Esophagus muscularis mucosa (tissue), 4 donors: ENCODE results near the gene ACTR8. TPM values are rescaled to one million over a fixed set of nuclear protein-coding genes. Genes with fewer than 3 reads are reported as not detected.

ENCODE experiments used
- DNase-seq: peaks from one replicate; pipeline ENCODE4 v3.0.0-alpha.2; 2017; ENCODE audit errors: extremely low spot score
- H3K27ac ChIP-seq, 4 donors: fragments of 200-600 bp; sonication (generic); replicated peaks in 1 of 4; 1 replicate in 3 of 4; 2 replicates in 1 of 4; pipeline ENCODE4 v1.5.1; 2016 to 2019; ENCODE audit warnings: mild to moderate bottlenecking in 1 of 4
- H3K27me3 ChIP-seq, 4 donors: fragments of 200-600 bp; sonication (generic); one replicate each; pipeline versions ENCODE4 v1.5.1 to v1.6.0; 2016 to 2019
- H3K36me3 ChIP-seq, 4 donors: fragments of 200-600 bp; sonication (generic); one replicate each; pipeline ENCODE4 v1.5.1; 2016 to 2019
- H3K4me1 ChIP-seq, 4 donors: fragments of 200-600 bp; sonication (generic); one replicate each; pipeline ENCODE4 v1.5.1; 2016 to 2019
- H3K4me3 ChIP-seq, 4 donors: fragments of 200-600 bp; sonication (generic); 1 replicate in 2 of 4; 2 replicates in 2 of 4; pipeline ENCODE4 v1.5.1; 2016 to 2019; ENCODE audit warnings: mild to moderate bottlenecking in 4 of 4, moderate library complexity in 1 of 4
- H3K9me3 ChIP-seq, 4 donors: fragments of 200-600 bp; sonication (generic); 1 replicate in 3 of 4; 2 replicates in 1 of 4; pipeline ENCODE4 v1.5.1; 2016 to 2019
- EP300 ChIP-seq: sonication (generic); formaldehyde crosslinking; IDR thresholded peaks from one replicate; pipeline ENCODE4 v1.6.1; 2017; ENCODE audit warnings: antibody characterized with exemption
- POLR2A ChIP-seq: fragments of 450-650 bp; IDR thresholded peaks from one replicate; pipeline ENCODE4 v1.6.1; 2017; ENCODE audit warnings: antibody characterized with exemption, moderate library complexity, mild to moderate bottlenecking, low read depth
- POLR2AphosphoS5 ChIP-seq, 2 donors: sonication (generic); formaldehyde crosslinking; IDR thresholded peaks; one replicate each; pipeline ENCODE4 v1.6.1; 2017; ENCODE audit warnings: antibody characterized with exemption in 2 of 2
- WGBS: methylation state at CpG from one replicate; pipeline ENCODE4 v1.1.5; 2018; 5-methylcytosine and 5-hydroxymethylcytosine counted together
- intact Hi-C: fragments of 100-400 bp; cut with DNase I; formaldehyde crosslinking; loops from one replicate; pipeline ENCODE4 v1.15.1; 2023
- total RNA-seq, 4 donors: library from RNA; depleted of rRNA; stranded (reverse); fragments of >200 nt; gene quantifications; one replicate each; pipeline versions ENCODE4 v1.1.0 to v1.2.1, GENCODE V29; 2016
- TF ChIP-seq, protein P1 (sequence below), 3 experiments: fragments of 200-600 bp in 2 of 3; fragments of 450-650 bp in 1 of 3; sonication (generic) in 2 of 3; IDR thresholded peaks; one replicate each; pipeline ENCODE4 v1.5.1; 2017 to 2019; ENCODE audit warnings: antibody characterized with exemption in 3 of 3, mild to moderate bottlenecking in 2 of 3, moderate library complexity in 1 of 3

Gene ACTR8
- total RNA-seq, 4 donors from 2014 or later, result 18.3 to 30.7 (median 21.9) TPM

DNA sequence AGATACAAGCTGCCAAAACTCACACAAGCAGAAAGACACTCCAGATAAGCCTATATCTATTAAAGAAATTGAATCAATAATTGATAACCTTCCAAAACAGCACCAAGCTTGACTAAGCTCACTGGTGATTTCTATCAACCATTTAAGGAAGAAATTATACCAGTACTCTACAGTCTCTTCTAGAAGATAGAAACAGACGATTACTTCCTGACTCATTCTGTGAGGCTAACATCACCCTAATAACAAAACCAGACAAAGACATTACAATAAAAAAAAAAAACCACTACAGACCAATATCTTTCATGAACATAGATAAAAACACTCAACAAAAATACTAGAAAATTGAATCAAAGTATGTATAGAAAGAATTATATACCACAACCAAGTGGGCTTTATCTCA, 55.9 kb downstream of the ACTR8 start:
- Histone ChIP-seq H3K36me3 (peaks cover 0 to 7% (median 0%) of the 10 kb centered on the region in 4 donors), H3K4me1 (no peaks in the 10 kb centered on the region), H3K9me3 (no peaks in the 10 kb centered on the region), H3K27ac (no peak overlapping the region), H3K4me3 (no peak overlapping the region), H3K27me3 (no peaks in the 10 kb centered on the region)
- 68% methylated on average over 1 of the region's 1 CpG for WGBS
- intact Hi-C loops, result no loop called here
- no peak for DNase-seq
- TF ChIP-seq, protein P1, sequence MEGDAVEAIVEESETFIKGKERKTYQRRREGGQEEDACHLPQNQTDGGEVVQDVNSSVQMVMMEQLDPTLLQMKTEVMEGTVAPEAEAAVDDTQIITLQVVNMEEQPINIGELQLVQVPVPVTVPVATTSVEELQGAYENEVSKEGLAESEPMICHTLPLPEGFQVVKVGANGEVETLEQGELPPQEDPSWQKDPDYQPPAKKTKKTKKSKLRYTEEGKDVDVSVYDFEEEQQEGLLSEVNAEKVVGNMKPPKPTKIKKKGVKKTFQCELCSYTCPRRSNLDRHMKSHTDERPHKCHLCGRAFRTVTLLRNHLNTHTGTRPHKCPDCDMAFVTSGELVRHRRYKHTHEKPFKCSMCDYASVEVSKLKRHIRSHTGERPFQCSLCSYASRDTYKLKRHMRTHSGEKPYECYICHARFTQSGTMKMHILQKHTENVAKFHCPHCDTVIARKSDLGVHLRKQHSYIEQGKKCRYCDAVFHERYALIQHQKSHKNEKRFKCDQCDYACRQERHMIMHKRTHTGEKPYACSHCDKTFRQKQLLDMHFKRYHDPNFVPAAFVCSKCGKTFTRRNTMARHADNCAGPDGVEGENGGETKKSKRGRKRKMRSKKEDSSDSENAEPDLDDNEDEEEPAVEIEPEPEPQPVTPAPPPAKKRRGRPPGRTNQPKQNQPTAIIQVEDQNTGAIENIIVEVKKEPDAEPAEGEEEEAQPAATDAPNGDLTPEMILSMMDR (IDR thresholded peaks at IDR 0.05), result no peak
- TF ChIP-seq POLR2A (no peak), POLR2AphosphoS5 (IDR thresholded peaks at IDR 0.05) (no peak), EP300 (no peak)

DNA sequence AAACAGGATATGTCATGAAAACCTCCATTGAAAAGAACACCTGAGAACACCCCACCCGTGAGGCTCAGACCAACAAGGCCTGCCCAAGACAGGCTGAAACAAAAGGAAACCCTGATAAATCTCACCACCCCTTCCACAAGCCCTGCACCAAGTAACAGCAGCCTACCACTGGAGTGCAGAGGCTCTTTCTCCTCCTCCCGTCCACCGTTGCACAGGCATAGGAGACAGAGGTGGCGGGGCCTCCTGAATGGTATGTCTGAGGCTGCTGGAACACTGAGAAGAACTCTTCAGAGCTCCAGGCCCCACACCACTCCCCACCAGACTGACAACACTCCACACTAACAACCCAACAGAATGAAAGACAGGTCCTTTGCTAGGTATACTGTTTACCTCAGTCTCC, 57.2 kb downstream of the ACTR8 start:
- Histone ChIP-seq H3K36me3 (peaks cover 0 to 13% (median 0%) of the 10 kb centered on the region in 4 donors), H3K9me3 (no peaks in the 10 kb centered on the region), H3K4me3 (no peak overlapping the region), H3K27ac (no peak overlapping the region), H3K27me3 (no peaks in the 10 kb centered on the region), H3K4me1 (no peaks in the 10 kb centered on the region)
- intact Hi-C loops, result no loop called here
- no peak for TF ChIP-seq EP300
- TF ChIP-seq, protein P1 (IDR thresholded peaks at IDR 0.05), result no peak
- DNase-seq, result no peak
- 88% methylated on average over 4 of the region's 4 CpGs for WGBS

DNA sequence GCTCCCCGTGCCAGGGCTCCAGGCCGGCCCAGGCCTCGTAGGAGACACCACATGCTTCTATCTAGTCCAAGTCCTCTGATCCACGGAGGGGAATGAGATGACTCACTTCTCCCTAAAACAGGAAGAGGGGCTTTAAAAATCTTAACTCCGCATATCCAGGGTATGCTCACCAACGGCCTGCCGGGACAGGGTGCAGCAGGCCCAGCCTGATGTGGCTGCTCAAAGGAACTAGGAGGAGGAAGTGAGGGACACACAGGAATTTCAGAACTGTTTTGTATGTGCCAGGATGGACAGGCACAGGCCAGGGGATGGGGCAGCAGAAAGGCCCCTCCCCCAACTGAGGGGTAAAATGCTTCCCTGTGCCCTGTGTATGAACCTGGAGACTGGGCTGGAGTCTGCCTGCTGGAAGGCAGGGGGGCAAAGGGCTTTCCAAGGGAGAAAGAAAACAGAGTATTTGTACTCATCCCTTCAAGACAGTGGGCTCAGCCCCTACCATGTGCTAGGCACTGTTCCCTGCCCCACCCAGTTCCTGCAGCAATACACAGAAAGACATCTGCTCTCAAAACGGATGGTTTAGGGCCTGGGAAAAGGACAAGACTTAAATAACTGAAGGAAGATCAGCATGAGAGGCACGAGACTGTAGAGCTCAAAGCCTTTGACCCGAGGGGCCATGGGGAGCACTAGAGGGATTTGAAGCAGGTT, 57.8 kb downstream of the ACTR8 start:
- Histone ChIP-seq H3K27me3 (no peaks in the 10 kb centered on the region), H3K36me3 (peaks cover 0 to 16% (median 2%) of the 10 kb centered on the region in 4 donors), H3K9me3 (no peaks in the 10 kb centered on the region), H3K4me1 (no peaks in the 10 kb centered on the region), H3K27ac (no peak overlapping the region), H3K4me3 (no peak overlapping the region)
- WGBS, result 64% methylated on average over 10 of the region's 10 CpGs
- no peak for DNase-seq
- TF ChIP-seq, protein P1 (IDR thresholded peaks at IDR 0.05), result no peak
- TF ChIP-seq POLR2A, result no peak
- no peak for TF ChIP-seq POLR2AphosphoS5 (IDR thresholded peaks at IDR 0.05)
- intact Hi-C loops, result no loop called here

DNA sequence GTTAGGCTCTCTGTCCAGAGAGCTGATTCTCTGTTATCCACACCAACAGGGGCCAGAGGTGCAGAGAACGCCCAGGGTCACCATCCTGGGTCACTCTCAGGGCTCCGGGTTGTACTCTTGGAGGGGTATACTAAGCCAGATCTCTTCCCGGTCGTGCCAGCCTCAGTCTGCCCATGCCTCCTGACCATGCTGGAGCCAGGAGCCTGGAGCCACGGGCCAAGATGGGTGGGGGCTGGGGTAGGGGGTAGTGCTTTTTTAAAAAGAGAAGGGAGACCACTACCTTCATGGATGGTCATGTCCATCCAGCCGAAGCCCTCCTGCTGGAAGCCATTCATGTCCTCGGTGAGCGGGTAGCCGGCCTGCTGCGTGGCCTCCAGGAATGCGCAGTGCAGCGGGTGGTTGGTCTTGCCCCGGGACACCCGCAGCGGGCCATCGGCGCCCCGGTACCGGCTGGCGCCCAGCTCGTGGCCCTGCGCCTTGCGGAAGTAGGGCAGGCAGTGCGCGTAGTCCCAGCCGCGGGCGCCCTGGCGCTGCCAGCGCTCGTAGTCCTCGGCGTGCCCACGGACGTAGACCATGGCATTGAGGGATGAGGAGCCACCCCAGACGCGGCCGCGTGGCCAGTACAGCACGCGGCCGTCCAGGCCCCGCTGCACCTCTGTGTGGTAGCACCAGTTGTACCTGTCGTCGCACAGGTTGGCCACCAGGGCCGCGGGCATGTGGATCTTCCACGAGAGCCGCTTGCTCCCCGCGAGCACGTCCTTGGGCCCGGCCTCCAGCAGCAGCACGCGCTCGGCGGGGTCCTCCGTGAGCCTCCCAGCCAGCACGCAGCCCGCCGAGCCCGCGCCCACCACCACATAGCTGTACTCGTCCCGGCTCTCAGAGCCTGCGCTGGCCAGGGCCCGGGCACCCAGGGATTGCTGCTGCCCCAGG, 58.7 kb downstream of the ACTR8 start:
- 95% methylated on average over 60 of the region's 67 CpGs for WGBS
- intact Hi-C loops, result no loop called here
- H3K4me3 ChIP-seq, result no peak overlapping the region
- no peaks in the 10 kb centered on the region for H3K27me3 ChIP-seq
- no peak for DNase-seq
- H3K36me3 ChIP-seq, result peaks cover 0 to 20% (median 6%) of the 10 kb centered on the region in 4 donors
- TF ChIP-seq, protein P1 (IDR thresholded peaks at IDR 0.05), result no peak
- no peak for TF ChIP-seq POLR2A
- no peak for TF ChIP-seq POLR2AphosphoS5 (IDR thresholded peaks at IDR 0.05)
- no peak for TF ChIP-seq EP300
- no peak overlapping the region for H3K27ac ChIP-seq
- no peaks in the 10 kb centered on the region for H3K9me3 ChIP-seq
- H3K4me1 ChIP-seq, result no peaks in the 10 kb centered on the region
